ENCODE measurements around the gene TMTC1. TPM values are rescaled to one million over a fixed set of nuclear protein-coding genes. Genes with fewer than 3 reads are reported as not detected.
A peak's percentile ranks its signal among the peaks of the same experiment; 100 is the strongest.

The TMTC1 gene
- total and polyA plus RNA-seq, 4 donors: 3.0 to 33.6 (median 6.0) TPM

GRCh38 chr12:29750928-29751220 is 32.9 kb downstream of the TMTC1 start:
- no peak for TF ChIP-seq CTCF (IDR thresholded peaks at IDR 0.05; ENCODE audit: control extremely low read depth, extremely low read depth)
- H3K4me3 ChIP-seq: no peak overlapping the region
- peaks cover 0 to 2% (median 0%) of the 10 kb centered on the region in 4 donors for H3K9me3 ChIP-seq (ENCODE audit: control insufficient read depth in 4 of 4, insufficient read depth in 3 of 4, low read length in 3 of 4)
- ATAC-seq (ENCODE audit: insufficient read depth, low FRiP score): no peak
- H3K27ac ChIP-seq (ENCODE audit: low read depth in 1 of 2, low read length in 1 of 2): no peak overlapping the region
- H3K4me1 ChIP-seq (ENCODE audit: control insufficient read depth in 5 of 5, insufficient read depth in 5 of 5, low read length in 5 of 5): peaks cover 0 to 14% (median 0%) of the 10 kb centered on the region in 5 donors
- no peaks in the 10 kb centered on the region for H3K27me3 ChIP-seq (ENCODE audit: control insufficient read depth in 3 of 3, insufficient read depth in 3 of 3, low read length in 2 of 3)
- peaks cover 0 to 12% (median 0%) of the 10 kb centered on the region in 4 donors for H3K36me3 ChIP-seq (ENCODE audit: control insufficient read depth in 4 of 4, insufficient read depth in 4 of 4, low read length in 4 of 4)
- DNase-seq: no peak
- no peak overlapping the region for H3K9ac ChIP-seq (ENCODE audit: insufficient read depth in 1 of 2, low read length in 2 of 2)

- ATAC-seq (ENCODE audit: insufficient read depth, low FRiP score): no peak
- Histone ChIP-seq H3K9ac (ENCODE audit: insufficient read depth in 1 of 2, low read length in 2 of 2) (no peak overlapping the region), H3K36me3 (ENCODE audit: control insufficient read depth in 4 of 4, insufficient read depth in 4 of 4, low read length in 4 of 4) (peaks cover 0 to 10% (median 0%) of the 10 kb centered on the region in 4 donors), H3K9me3 (ENCODE audit: control insufficient read depth in 4 of 4, insufficient read depth in 3 of 4, low read length in 3 of 4) (peaks cover 0 to 2% (median 0%) of the 10 kb centered on the region in 4 donors), H3K27me3 (ENCODE audit: control insufficient read depth in 3 of 3, insufficient read depth in 3 of 3, low read length in 2 of 3) (no peaks in the 10 kb centered on the region), H3K4me1 (ENCODE audit: control insufficient read depth in 5 of 5, insufficient read depth in 5 of 5, low read length in 5 of 5) (peaks cover 0 to 14% (median 0%) of the 10 kb centered on the region in 5 donors), H3K4me3 (no peak overlapping the region), H3K27ac (ENCODE audit: low read depth in 1 of 2, low read length in 1 of 2) (no peak overlapping the region)
- no peak for DNase-seq
- no peak for TF ChIP-seq CTCF (IDR thresholded peaks at IDR 0.05; ENCODE audit: control extremely low read depth, extremely low read depth)
- 48 to 56% methylated on average over 1 of the region's 1 CpG for WGBS, 2 donors
These were observed 33.4 kb downstream of the TMTC1 start for GRCh38 chr12:29750131-29750927.

GRCh38 chr12:29744365-29744764 is 39.4 kb downstream of the TMTC1 start:
- Histone ChIP-seq H3K27ac (ENCODE audit: low read depth in 1 of 2, low read length in 1 of 2) (peak overlapping the region in 1 of 2 donors; percentile 3), H3K9ac (ENCODE audit: insufficient read depth in 1 of 2, low read length in 2 of 2) (no peak overlapping the region), H3K27me3 (ENCODE audit: control insufficient read depth in 3 of 3, insufficient read depth in 3 of 3, low read length in 2 of 3) (no peaks in the 10 kb centered on the region), H3K4me1 (ENCODE audit: control insufficient read depth in 5 of 5, insufficient read depth in 5 of 5, low read length in 5 of 5) (peaks cover 0 to 25% (median 0%) of the 10 kb centered on the region in 5 donors), H3K36me3 (ENCODE audit: control insufficient read depth in 4 of 4, insufficient read depth in 4 of 4, low read length in 4 of 4) (peaks cover 0 to 6% (median 2%) of the 10 kb centered on the region in 4 donors), H3K4me3 (no peak overlapping the region), H3K9me3 (ENCODE audit: control insufficient read depth in 4 of 4, insufficient read depth in 3 of 4, low read length in 3 of 4) (no peaks in the 10 kb centered on the region)
- ATAC-seq (ENCODE audit: insufficient read depth, low FRiP score) (no peak), DNase-seq (no peak)
- WGBS, 2 donors: 0% methylated on average over 1 of the region's 1 CpG
- no peak for TF ChIP-seq CTCF (IDR thresholded peaks at IDR 0.05; ENCODE audit: control extremely low read depth, extremely low read depth)
